ENCODE results near the gene PRG2. TPM values are rescaled to one million over a fixed set of nuclear protein-coding genes. Genes with fewer than 3 reads are reported as not detected.
A peak's percentile ranks its signal among the peaks of the same experiment; 100 is the strongest.

The PRG2 gene
- total and polyA plus RNA-seq, 9 of the 15 experiments (the other 6 are each of a cell fraction or from before 2014, with no cell fraction given) = 1.8 to 78.0 (median 26.6) TPM

- TF ChIP-seq HOMEZ (CRISPR knock-in tag; IDR thresholded peaks at IDR 0.05) (no peak), ZNF408 (CRISPR knock-in tag; IDR thresholded peaks at IDR 0.05; ENCODE audit: low read depth) (no peak), SIN3B (IDR thresholded peaks at IDR 0.05; ENCODE audit: low read depth) (no peak), NKRF (IDR thresholded peaks at IDR 0.05; ENCODE audit: borderline replicate concordance) (no peak), RREB1 (CRISPR knock-in tag; IDR thresholded peaks at IDR 0.05) (0 out of 2 replicates have a peak, but pooled peaks have one; percentile 44), EP300 (IDR thresholded peaks at IDR 0.05; ENCODE audit: low read length) (0 out of 2 replicates have a peak, but pooled peaks have one; percentile 18), NBN (IDR thresholded peaks at IDR 0.05; ENCODE audit: low read depth) (no peak), THAP7 (CRISPR knock-in tag; IDR thresholded peaks at IDR 0.05) (no peak), ZNF12 (CRISPR knock-in tag; IDR thresholded peaks at IDR 0.05) (no peak), MEIS2 (IDR thresholded peaks at IDR 0.05; ENCODE audit: partially characterized antibody) (peak; percentile 99), IRF1 (CRISPR knock-in tag; IDR thresholded peaks at IDR 0.05; ENCODE audit: borderline replicate concordance) (no peak), MYC (IDR thresholded peaks at IDR 0.05; ENCODE audit: low read depth, low read length) (peak; percentile 47), MYC (CRISPR knock-in tag; IDR thresholded peaks at IDR 0.05; ENCODE audit: borderline replicate concordance, low read depth) (no peak), SMAD1 (IDR thresholded peaks at IDR 0.05; ENCODE audit: low read depth, low read length, partially characterized antibody) (no peak), ETV6 (IDR thresholded peaks at IDR 0.05; ENCODE audit: borderline replicate concordance in 1 of 2, low read depth in 2 of 2, low read length in 1 of 2) (no peak), ETV6 (CRISPR knock-in tag; IDR thresholded peaks at IDR 0.05; ENCODE audit: borderline replicate concordance) (no peak), RBM14 (IDR thresholded peaks at IDR 0.05; ENCODE audit: borderline replicate concordance, insufficient read depth, low read depth, low read length) (no peak)
Measured at GRCh38 chr11:57340039-57340615, 50.3 kb downstream of the PRG2 start (continued).

All from K562 (cell line).